Activated CD8-positive, alpha-beta T cell treated with anti-CD3 and anti-CD28 coated beads for 36 hours (primary cell): Measurements from ENCODE around the gene ARFGEF3. TPM values are rescaled to one million over a fixed set of nuclear protein-coding genes. Genes with fewer than 3 reads are reported as not detected.

Experiments used
- ATAC-seq: fragments of 200-7000 bp; cut with Tn5 transposase; one replicate; pipeline ENCODE4 v1.10.0; 2021; ENCODE audit warnings: mild to moderate bottlenecking, moderate library complexity
- CTCF ChIA-PET: fragments of 350-600 bp; sonication (Branson Sonifier 250); formaldehyde crosslinking; loops from one replicate; lab custom pipeline; 2021; ENCODE audit warnings: antibody characterized with exemption; lab: Charles Lee
- POLR2A ChIA-PET: fragments of 350-600 bp; sonication (Branson Sonifier 250); formaldehyde crosslinking; loops from one replicate; lab custom pipeline; 2021; ENCODE audit warnings: antibody characterized with exemption; lab: Charles Lee
- DNase-seq: peaks from one replicate; pipeline ENCODE4 v3.0.0-alpha.2; 2020
- H3K27ac Mint-ChIP-seq: one replicate; pipeline ENCODE4 v1.8.0; 2021; ENCODE audit warnings: mild to moderate bottlenecking, mixed read lengths
- H3K27me3 Mint-ChIP-seq: one replicate; pipeline ENCODE4 v1.8.0; 2021; ENCODE audit warnings: mixed read lengths
- H3K36me3 Mint-ChIP-seq: one replicate; pipeline ENCODE4 v1.8.0; 2021; ENCODE audit warnings: low read depth, mixed read lengths
- H3K4me1 Mint-ChIP-seq: one replicate; pipeline ENCODE4 v1.8.0; 2021; ENCODE audit warnings: low read depth, mixed read lengths
- H3K4me3 Mint-ChIP-seq: one replicate; pipeline ENCODE4 v1.8.0; 2021; ENCODE audit warnings: mild to moderate bottlenecking, moderate library complexity, mixed read lengths
- H3K9me3 Mint-ChIP-seq: one replicate; pipeline ENCODE4 v1.8.0; 2021; ENCODE audit warnings: mixed read lengths
- intact Hi-C: fragments of 100-400 bp; cut with micrococcal nuclease; formaldehyde crosslinking; loops from one replicate; pipeline ENCODE4 v1.10.0; 2022
- total RNA-seq, 2 experiments: library from RNA; stranded (reverse); gene quantifications; one replicate each; pipeline ENCODE4 v1.2.3, GENCODE V29; 2021
- TF ChIP-seq, protein P1 (sequence below): fragments of 200-600 bp; IDR thresholded peaks from one replicate; pipeline ENCODE4 v1.8.0; 2022; ENCODE audit warnings: antibody characterized with exemption, mild to moderate bottlenecking

ARFGEF3 gene
- total RNA-seq, 2 experiments from 2014 or later = 1.7 to 1.8 TPM

DNA sequence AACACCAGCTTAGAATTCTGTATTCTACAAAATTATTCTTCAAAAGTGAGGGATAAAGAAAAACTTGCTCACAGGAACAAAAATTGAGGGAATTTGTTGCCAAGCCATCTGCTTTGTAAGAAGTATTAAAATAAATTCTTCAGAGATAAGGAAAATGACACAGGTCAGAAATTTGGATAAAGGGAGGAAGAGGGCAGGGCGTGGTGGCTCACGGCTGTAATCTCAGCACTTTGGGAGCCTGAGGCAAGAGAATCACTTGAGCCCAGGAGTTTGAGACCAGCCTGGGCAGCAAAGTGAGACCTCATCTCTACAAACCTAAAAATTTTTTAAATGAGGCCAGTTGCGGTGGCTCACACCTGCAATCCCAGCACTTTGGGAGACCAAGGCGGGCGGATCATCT, 227.8 kb downstream of the ARFGEF3 start:
- DNase-seq (no peak), ATAC-seq (no peak)
- Mint-ChIP-seq H3K4me3 (no peak overlapping the region), H3K4me1 (no peaks in the 10 kb centered on the region), H3K27ac (no peak overlapping the region), H3K36me3 (no peaks in the 10 kb centered on the region), H3K9me3 (no peaks in the 10 kb centered on the region), H3K27me3 (peaks cover 7% of the 10 kb centered on the region)
- intact Hi-C loops = no loop called here
- POLR2A ChIA-PET = interaction anchor here (0.6 kb wide), 1 partner anchor 87 kb away, joined by 4 read pairs; no protein-coding TSS in a partner anchor
- CTCF ChIA-PET = no interaction called here
- TF ChIP-seq, protein P1, sequence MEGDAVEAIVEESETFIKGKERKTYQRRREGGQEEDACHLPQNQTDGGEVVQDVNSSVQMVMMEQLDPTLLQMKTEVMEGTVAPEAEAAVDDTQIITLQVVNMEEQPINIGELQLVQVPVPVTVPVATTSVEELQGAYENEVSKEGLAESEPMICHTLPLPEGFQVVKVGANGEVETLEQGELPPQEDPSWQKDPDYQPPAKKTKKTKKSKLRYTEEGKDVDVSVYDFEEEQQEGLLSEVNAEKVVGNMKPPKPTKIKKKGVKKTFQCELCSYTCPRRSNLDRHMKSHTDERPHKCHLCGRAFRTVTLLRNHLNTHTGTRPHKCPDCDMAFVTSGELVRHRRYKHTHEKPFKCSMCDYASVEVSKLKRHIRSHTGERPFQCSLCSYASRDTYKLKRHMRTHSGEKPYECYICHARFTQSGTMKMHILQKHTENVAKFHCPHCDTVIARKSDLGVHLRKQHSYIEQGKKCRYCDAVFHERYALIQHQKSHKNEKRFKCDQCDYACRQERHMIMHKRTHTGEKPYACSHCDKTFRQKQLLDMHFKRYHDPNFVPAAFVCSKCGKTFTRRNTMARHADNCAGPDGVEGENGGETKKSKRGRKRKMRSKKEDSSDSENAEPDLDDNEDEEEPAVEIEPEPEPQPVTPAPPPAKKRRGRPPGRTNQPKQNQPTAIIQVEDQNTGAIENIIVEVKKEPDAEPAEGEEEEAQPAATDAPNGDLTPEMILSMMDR = no peak

Other genes starting within 250 kb of the ARFGEF3 start
- 1 to 10 TPM; 3.7 to 4.5 TPM for gene PERP, start 54.5 kb upstream of the ARFGEF3 start, total RNA-seq
- gene PBOV1, start 56.6 kb downstream of the ARFGEF3 start, total RNA-seq = not detected
- gene SMIM28, start 216.0 kb downstream of the ARFGEF3 start, total RNA-seq = not detected
- gene HEBP2, start 242.3 kb downstream of the ARFGEF3 start, total RNA-seq = 10 to 100 TPM; 28.2 to 28.7 TPM